Measurements from ENCODE around the gene TPST2. TPM values are rescaled to one million over a fixed set of nuclear protein-coding genes. Genes with fewer than 3 reads are reported as not detected.

Gene TPST2
- total RNA-seq, 4 donors from 2014 or later = 39.1 to 83.4 (median 60.6) TPM

- DNase-seq (ENCODE audit: low spot score in 2 of 2) = no peak
- Histone ChIP-seq H3K27ac (peak overlapping the region in 1 of 4 donors; percentile 10), H3K27me3 (no peaks in the 10 kb centered on the region), H3K36me3 (peaks cover 13 to 100% (median 43%) of the 10 kb centered on the region in 3 donors), H3K4me1 (peaks cover 0 to 9% (median 0%) of the 10 kb centered on the region in 4 donors), H3K9me3 (no peaks in the 10 kb centered on the region), H3K4me3 (no peak overlapping the region)
- WGBS, 2 donors = 35 to 41% methylated on average over 3 of the region's 3 CpGs
- TF ChIP-seq CTCF (IDR thresholded peaks at IDR 0.05) = peak in 1 of 5 experiments; percentile 9
- TF ChIP-seq EP300 (IDR thresholded peaks at IDR 0.05) = no peak
Observed at GRCh38 chr22:26502688-26503561, 87.0 kb downstream of the TPST2 start.

- H3K4me1 ChIP-seq = peaks cover 0 to 9% (median 0%) of the 10 kb centered on the region in 4 donors
- no peak overlapping the region for H3K4me3 ChIP-seq
- H3K9me3 ChIP-seq = no peaks in the 10 kb centered on the region
- no peak overlapping the region for H3K27ac ChIP-seq
- H3K27me3 ChIP-seq = no peaks in the 10 kb centered on the region
- peaks cover 13 to 100% (median 47%) of the 10 kb centered on the region in 3 donors for H3K36me3 ChIP-seq
- WGBS, 2 donors = 89 to 94% methylated on average over 2 of the region's 2 CpGs
- TF ChIP-seq CTCF (IDR thresholded peaks at IDR 0.05) (no peak), POLR2A (IDR thresholded peaks at IDR 0.05) (no peak), EP300 (IDR thresholded peaks at IDR 0.05) (no peak)
- DNase-seq (ENCODE audit: low spot score in 2 of 2) = no peak
Observed at GRCh38 chr22:26501996-26502395, 87.9 kb downstream of the TPST2 start.

- 92 to 94% methylated on average over 25 of the region's 25 CpGs for WGBS, 2 donors
- Histone ChIP-seq H3K9me3 (no peaks in the 10 kb centered on the region), H3K27ac (no peak overlapping the region), H3K27me3 (no peaks in the 10 kb centered on the region), H3K4me1 (peaks cover 0 to 9% (median 0%) of the 10 kb centered on the region in 4 donors), H3K4me3 (no peak overlapping the region), H3K36me3 (peaks cover 10 to 100% (median 50%) of the 10 kb centered on the region in 3 donors)
- TF ChIP-seq POLR2A (IDR thresholded peaks at IDR 0.05) (no peak), EP300 (IDR thresholded peaks at IDR 0.05) (no peak), CTCF (IDR thresholded peaks at IDR 0.05) (no peak)
- no peak for DNase-seq (ENCODE audit: low spot score in 2 of 2)
Observed at GRCh38 chr22:26499188-26499703, 90.7 kb downstream of the TPST2 start.

GRCh38 chr22:26496456-26496855, 93.5 kb downstream of the TPST2 start:
- Histone ChIP-seq H3K27ac (no peak overlapping the region), H3K4me1 (no peaks in the 10 kb centered on the region), H3K27me3 (no peaks in the 10 kb centered on the region), H3K4me3 (no peak overlapping the region), H3K36me3 (peaks cover 5 to 100% (median 54%) of the 10 kb centered on the region in 3 donors), H3K9me3 (no peaks in the 10 kb centered on the region)
- TF ChIP-seq CTCF (IDR thresholded peaks at IDR 0.05) = no peak
- TF ChIP-seq EP300 (IDR thresholded peaks at IDR 0.05) = no peak
- no peak for TF ChIP-seq POLR2A (IDR thresholded peaks at IDR 0.05)
- DNase-seq (ENCODE audit: low spot score in 2 of 2) = no peak
- 73 to 85% methylated on average over 4 of the region's 4 CpGs for WGBS, 2 donors

GRCh38 chr22:26494506-26494905, 95.4 kb downstream of the TPST2 start:
- Histone ChIP-seq H3K9me3 (no peaks in the 10 kb centered on the region), H3K4me1 (no peaks in the 10 kb centered on the region), H3K27me3 (no peaks in the 10 kb centered on the region), H3K36me3 (peaks cover 5 to 100% (median 53%) of the 10 kb centered on the region in 3 donors), H3K4me3 (no peak overlapping the region), H3K27ac (no peak overlapping the region)
- no peak for DNase-seq (ENCODE audit: low spot score in 2 of 2)
- TF ChIP-seq EP300 (IDR thresholded peaks at IDR 0.05) = no peak
- no peak for TF ChIP-seq CTCF (IDR thresholded peaks at IDR 0.05)
- TF ChIP-seq POLR2A (IDR thresholded peaks at IDR 0.05) = no peak

All from tibial nerve (tissue), 4 donors.